ENCODE data around the gene MYO1B.

- TF ChIP-seq TAF1 (IDR thresholded peaks at IDR 0.05; ENCODE audit: low read depth, low read length) (no peak), POLR2A (IDR thresholded peaks at IDR 0.05; ENCODE audit: low read depth, low read length) (no peak)
These were observed 205.9 kb downstream of the MYO1B start for GRCh38 chr2:191451116-191451515.
